ENCODE measurements around the gene SHROOM1. TPM values are rescaled to one million over a fixed set of nuclear protein-coding genes. Genes with fewer than 3 reads are reported as not detected.

Gene SHROOM1
- total RNA-seq, 2 experiments from 2014 or later: 2.0 to 2.1 TPM

- POLR2A ChIA-PET: interaction anchor here (0.9 to 1.8 kb wide), 2 partner anchors 10 to 20 kb away, joined by 4 to 5 read pairs; no protein-coding TSS in a partner anchor
- no peak overlapping the region for H3K4me3 Mint-ChIP-seq
- TF ChIP-seq CTCF (IDR thresholded peaks at IDR 0.05): no peak
- CTCF ChIA-PET: interaction anchor here (2.8 kb wide), 1 partner anchor 29 kb away, joined by 9 read pairs; the partner anchor contains the start of gene CCNI2
- no peaks in the 10 kb centered on the region for H3K36me3 Mint-ChIP-seq (ENCODE audit: low read depth)
- peaks cover 6% of the 10 kb centered on the region for H3K4me1 Mint-ChIP-seq (ENCODE audit: low read depth)
- H3K9me3 Mint-ChIP-seq: no peaks in the 10 kb centered on the region
- H3K27me3 Mint-ChIP-seq: peaks cover 9% of the 10 kb centered on the region
- no peak for DNase-seq
- H3K27ac Mint-ChIP-seq: no peak overlapping the region
- no peak for ATAC-seq
- intact Hi-C loops (cut with micrococcal nuclease): no loop called here
Observed at GRCh38 chr5:132775476-132775961, 54.9 kb downstream of the SHROOM1 start.

GRCh38 chr5:132774896-132775295 is 55.6 kb downstream of the SHROOM1 start:
- intact Hi-C loops (cut with micrococcal nuclease): no loop called here
- ChIA-PET POLR2A (interaction anchor here (1.8 kb wide), 1 partner anchor 10 kb away, joined by 5 read pairs; no protein-coding TSS in a partner anchor), CTCF (interaction anchor here (2.8 kb wide), 1 partner anchor 28 kb away, joined by 9 read pairs; the partner anchor contains the start of gene CCNI2)
- no peak for TF ChIP-seq CTCF (IDR thresholded peaks at IDR 0.05)
- Mint-ChIP-seq H3K4me1 (ENCODE audit: low read depth) (peaks cover 6% of the 10 kb centered on the region), H3K36me3 (ENCODE audit: low read depth) (no peaks in the 10 kb centered on the region), H3K27ac (no peak overlapping the region), H3K27me3 (peaks cover 9% of the 10 kb centered on the region), H3K9me3 (no peaks in the 10 kb centered on the region), H3K4me3 (no peak overlapping the region)
- DNase-seq (no peak), ATAC-seq (no peak)

- no peak for TF ChIP-seq CTCF (IDR thresholded peaks at IDR 0.05)
- Mint-ChIP-seq H3K36me3 (ENCODE audit: low read depth) (no peaks in the 10 kb centered on the region), H3K4me1 (ENCODE audit: low read depth) (peaks cover 6% of the 10 kb centered on the region), H3K27me3 (peaks cover 9% of the 10 kb centered on the region), H3K27ac (no peak overlapping the region), H3K9me3 (no peaks in the 10 kb centered on the region), H3K4me3 (no peak overlapping the region)
- CTCF ChIA-PET: interaction anchor here (1.4 to 2.8 kb wide), 3 partner anchors 28 to 46 kb away, joined by 3 to 9 read pairs (median 3); partner anchors contain the start of gene CCNI2
- no peak for ATAC-seq
- no peak for DNase-seq
- POLR2A ChIA-PET: interaction anchor here (1.5 to 2.1 kb wide), 2 partner anchors 9 to 20 kb away, joined by 4 to 8 read pairs; no protein-coding TSS in a partner anchor
- intact Hi-C loops (cut with micrococcal nuclease): no loop called here
Observed at GRCh38 chr5:132774406-132774805, 56.0 kb downstream of the SHROOM1 start.

GRCh38 chr5:132773601-132774355 is 56.7 kb downstream of the SHROOM1 start:
- ChIA-PET POLR2A (interaction anchor here (1.5 to 2.1 kb wide), 2 partner anchors 9 to 19 kb away, joined by 4 to 8 read pairs; no protein-coding TSS in a partner anchor), CTCF (interaction anchor here (1.4 to 1.5 kb wide), 2 partner anchors 43 to 46 kb away, joined by 3 read pairs; no protein-coding TSS in a partner anchor)
- TF ChIP-seq CTCF (IDR thresholded peaks at IDR 0.05): no peak
- ATAC-seq (no peak), DNase-seq (no peak)
- Mint-ChIP-seq H3K4me3 (no peak overlapping the region), H3K27ac (no peak overlapping the region), H3K9me3 (no peaks in the 10 kb centered on the region), H3K4me1 (ENCODE audit: low read depth) (peaks cover 6% of the 10 kb centered on the region), H3K36me3 (ENCODE audit: low read depth) (no peaks in the 10 kb centered on the region), H3K27me3 (peaks cover 8% of the 10 kb centered on the region)
- intact Hi-C loops (cut with micrococcal nuclease): no loop called here

GRCh38 chr5:132773114-132773513 is 57.3 kb downstream of the SHROOM1 start:
- no peaks in the 10 kb centered on the region for H3K9me3 Mint-ChIP-seq
- H3K27ac Mint-ChIP-seq: no peak overlapping the region
- DNase-seq: no peak

More at GRCh38 chr5:132773114-132773513, 57.3 kb downstream of the SHROOM1 start:
- no peak for TF ChIP-seq CTCF (IDR thresholded peaks at IDR 0.05)
- ChIA-PET CTCF (interaction anchor here (1.4 to 1.5 kb wide), 2 partner anchors 43 to 47 kb away, joined by 3 read pairs; no protein-coding TSS in a partner anchor), POLR2A (interaction anchor here (1.5 to 2.1 kb wide), 2 partner anchors 8 to 18 kb away, joined by 4 to 8 read pairs; no protein-coding TSS in a partner anchor)
- peaks cover 3% of the 10 kb centered on the region for H3K27me3 Mint-ChIP-seq
- H3K36me3 Mint-ChIP-seq (ENCODE audit: low read depth): no peaks in the 10 kb centered on the region
- peaks cover 4% of the 10 kb centered on the region for H3K4me1 Mint-ChIP-seq (ENCODE audit: low read depth)
- ATAC-seq: no peak
- intact Hi-C loops (cut with micrococcal nuclease): no loop called here
- no peak overlapping the region for H3K4me3 Mint-ChIP-seq

Data from activated CD8-positive, alpha-beta T cell treated with anti-CD3 and anti-CD28 coated beads for 36 hours (primary cell).